GM18520 (cell line): ENCODE data around the gene TMEM143.
A peak's percentile ranks its signal among the peaks of the same experiment; 100 is the strongest.
"Not testable (repeated sequence)": the region's sequence is repeated elsewhere in the genome, so short reads cannot be mapped to it uniquely, and the experiment has no call there.

ENCODE experiments used
- ATAC-seq: cut with Tn5 transposase; IDR thresholded peaks from one replicate; pipeline ENCODE4 v1.9.1; 2021; ENCODE audit not compliant: unreplicated experiment

The TMEM143 gene

GRCh38 chr19:48332351-48332661, 31.4 kb downstream of the TMEM143 start:
- ATAC-seq = no peak

GRCh38 chr19:48330012-48330681, 33.6 kb downstream of the TMEM143 start:
- ATAC-seq = no peak

- no peak for ATAC-seq
Measured at GRCh38 chr19:48329167-48329891, 34.4 kb downstream of the TMEM143 start.

- ATAC-seq = no peak
Measured at GRCh38 chr19:48325265-48325910, 38.4 kb downstream of the TMEM143 start, which contains the start of gene EMP3. Gene EMP3 (plus strand): TSS chr19:48325552. CDS start chr19:48326845, 1,293 bp downstream.

GRCh38 chr19:48321622-48322591, 41.8 kb downstream of the TMEM143 start:
- ATAC-seq = peak; percentile 60

- no peak for ATAC-seq
Measured at GRCh38 chr19:48321372-48321621, 42.4 kb downstream of the TMEM143 start.

GRCh38 chr19:48319647-48320541, 43.8 kb downstream of the TMEM143 start:
- no peak for ATAC-seq

- no peak for ATAC-seq
Measured at GRCh38 chr19:48318286-48318987, 45.3 kb downstream of the TMEM143 start.

- not testable (repeated sequence) for ATAC-seq
Measured at GRCh38 chr19:48317708-48317960, 46.1 kb downstream of the TMEM143 start.

- no peak for ATAC-seq
Measured at GRCh38 chr19:48315712-48316111, 48.0 kb downstream of the TMEM143 start.

GRCh38 chr19:48311384-48311783, 52.4 kb downstream of the TMEM143 start:
- no peak for ATAC-seq

- ATAC-seq = no peak
Measured at GRCh38 chr19:48310227-48310626, 53.5 kb downstream of the TMEM143 start.

- ATAC-seq = not testable (repeated sequence)
Measured at GRCh38 chr19:48309731-48310130, 54.0 kb downstream of the TMEM143 start.

- ATAC-seq = no peak
Measured at GRCh38 chr19:48308631-48309586, 54.8 kb downstream of the TMEM143 start.

GRCh38 chr19:48303866-48304265, 59.9 kb downstream of the TMEM143 start:
- no peak for ATAC-seq

GRCh38 chr19:48303367-48303766, 60.4 kb downstream of the TMEM143 start:
- no peak for ATAC-seq

- ATAC-seq = no peak
Measured at GRCh38 chr19:48302600-48302959, 61.2 kb downstream of the TMEM143 start.

- ATAC-seq = no peak
Measured at GRCh38 chr19:48301886-48302599, 61.7 kb downstream of the TMEM143 start.
